ENCODE measurements around the gene MED27.

DNA sequence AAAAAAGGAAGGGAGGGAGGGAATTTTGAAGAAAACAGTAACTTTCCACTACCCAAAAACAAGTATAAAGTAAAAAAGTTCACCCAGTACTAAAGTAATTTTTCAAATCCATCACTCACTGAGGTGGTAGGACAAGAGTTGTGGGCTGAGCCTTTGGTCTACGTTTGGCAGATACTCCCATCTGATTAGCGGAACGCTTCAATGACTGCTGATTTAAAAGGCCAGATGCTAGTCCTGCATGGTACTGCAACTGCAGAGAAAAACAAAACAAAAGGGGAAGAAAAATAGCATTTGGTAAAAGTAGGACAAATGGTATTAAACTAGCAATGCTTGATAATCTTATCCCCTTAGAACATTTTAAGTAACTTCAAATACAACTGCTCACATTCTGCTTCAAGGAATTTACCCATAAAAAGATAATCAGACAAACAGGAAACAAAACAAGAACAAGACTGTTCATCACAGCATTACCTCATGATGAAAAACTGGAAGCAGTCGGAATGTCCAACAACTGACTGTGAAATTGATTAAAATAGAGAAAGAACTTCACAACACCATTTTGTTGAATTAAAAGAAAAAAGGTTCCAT lies 65.4 kb downstream of the MED27 start:
- TF ChIP-seq, protein P1, sequence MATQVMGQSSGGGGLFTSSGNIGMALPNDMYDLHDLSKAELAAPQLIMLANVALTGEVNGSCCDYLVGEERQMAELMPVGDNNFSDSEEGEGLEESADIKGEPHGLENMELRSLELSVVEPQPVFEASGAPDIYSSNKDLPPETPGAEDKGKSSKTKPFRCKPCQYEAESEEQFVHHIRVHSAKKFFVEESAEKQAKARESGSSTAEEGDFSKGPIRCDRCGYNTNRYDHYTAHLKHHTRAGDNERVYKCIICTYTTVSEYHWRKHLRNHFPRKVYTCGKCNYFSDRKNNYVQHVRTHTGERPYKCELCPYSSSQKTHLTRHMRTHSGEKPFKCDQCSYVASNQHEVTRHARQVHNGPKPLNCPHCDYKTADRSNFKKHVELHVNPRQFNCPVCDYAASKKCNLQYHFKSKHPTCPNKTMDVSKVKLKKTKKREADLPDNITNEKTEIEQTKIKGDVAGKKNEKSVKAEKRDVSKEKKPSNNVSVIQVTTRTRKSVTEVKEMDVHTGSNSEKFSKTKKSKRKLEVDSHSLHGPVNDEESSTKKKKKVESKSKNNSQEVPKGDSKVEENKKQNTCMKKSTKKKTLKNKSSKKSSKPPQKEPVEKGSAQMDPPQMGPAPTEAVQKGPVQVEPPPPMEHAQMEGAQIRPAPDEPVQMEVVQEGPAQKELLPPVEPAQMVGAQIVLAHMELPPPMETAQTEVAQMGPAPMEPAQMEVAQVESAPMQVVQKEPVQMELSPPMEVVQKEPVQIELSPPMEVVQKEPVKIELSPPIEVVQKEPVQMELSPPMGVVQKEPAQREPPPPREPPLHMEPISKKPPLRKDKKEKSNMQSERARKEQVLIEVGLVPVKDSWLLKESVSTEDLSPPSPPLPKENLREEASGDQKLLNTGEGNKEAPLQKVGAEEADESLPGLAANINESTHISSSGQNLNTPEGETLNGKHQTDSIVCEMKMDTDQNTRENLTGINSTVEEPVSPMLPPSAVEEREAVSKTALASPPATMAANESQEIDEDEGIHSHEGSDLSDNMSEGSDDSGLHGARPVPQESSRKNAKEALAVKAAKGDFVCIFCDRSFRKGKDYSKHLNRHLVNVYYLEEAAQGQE (IDR thresholded peaks at IDR 0.05; ENCODE audit: low read depth) = no peak
- TF ChIP-seq, protein P2, sequence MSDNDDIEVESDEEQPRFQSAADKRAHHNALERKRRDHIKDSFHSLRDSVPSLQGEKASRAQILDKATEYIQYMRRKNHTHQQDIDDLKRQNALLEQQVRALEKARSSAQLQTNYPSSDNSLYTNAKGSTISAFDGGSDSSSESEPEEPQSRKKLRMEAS (IDR thresholded peaks at IDR 0.05) = no peak
- no peak for TF ChIP-seq TCF12 (IDR thresholded peaks at IDR 0.05; ENCODE audit: low read depth)

Data from Ishikawa (cell line).